GM12873 (cell line): Measurements from ENCODE around the gene CCDC15.

Experiments used
- TF ChIP-seq, protein P1 (sequence below): IDR thresholded peaks from 2 replicates; pipeline ENCODE4 v1.5.1; 2012; ENCODE audit warnings: low read depth, mild to moderate bottlenecking, moderate library complexity, low read length, control low read depth; ENCODE audit not compliant: insufficient read depth; ENCODE audit errors: missing control alignments

The CCDC15 gene

GRCh38 chr11:125081098-125081798 lies 127.2 kb downstream of the CCDC15 start:
- TF ChIP-seq, protein P1, sequence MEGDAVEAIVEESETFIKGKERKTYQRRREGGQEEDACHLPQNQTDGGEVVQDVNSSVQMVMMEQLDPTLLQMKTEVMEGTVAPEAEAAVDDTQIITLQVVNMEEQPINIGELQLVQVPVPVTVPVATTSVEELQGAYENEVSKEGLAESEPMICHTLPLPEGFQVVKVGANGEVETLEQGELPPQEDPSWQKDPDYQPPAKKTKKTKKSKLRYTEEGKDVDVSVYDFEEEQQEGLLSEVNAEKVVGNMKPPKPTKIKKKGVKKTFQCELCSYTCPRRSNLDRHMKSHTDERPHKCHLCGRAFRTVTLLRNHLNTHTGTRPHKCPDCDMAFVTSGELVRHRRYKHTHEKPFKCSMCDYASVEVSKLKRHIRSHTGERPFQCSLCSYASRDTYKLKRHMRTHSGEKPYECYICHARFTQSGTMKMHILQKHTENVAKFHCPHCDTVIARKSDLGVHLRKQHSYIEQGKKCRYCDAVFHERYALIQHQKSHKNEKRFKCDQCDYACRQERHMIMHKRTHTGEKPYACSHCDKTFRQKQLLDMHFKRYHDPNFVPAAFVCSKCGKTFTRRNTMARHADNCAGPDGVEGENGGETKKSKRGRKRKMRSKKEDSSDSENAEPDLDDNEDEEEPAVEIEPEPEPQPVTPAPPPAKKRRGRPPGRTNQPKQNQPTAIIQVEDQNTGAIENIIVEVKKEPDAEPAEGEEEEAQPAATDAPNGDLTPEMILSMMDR, result no peak

GRCh38 chr11:125082040-125082439 lies 128.0 kb downstream of the CCDC15 start:
- TF ChIP-seq, protein P1, result no peak

- TF ChIP-seq, protein P1, result no peak
Measured at GRCh38 chr11:125082611-125083311, 128.8 kb downstream of the CCDC15 start.

GRCh38 chr11:125083312-125084056 lies 129.5 kb downstream of the CCDC15 start:
- TF ChIP-seq, protein P1, result no peak

GRCh38 chr11:125084057-125084416 lies 130.0 kb downstream of the CCDC15 start:
- TF ChIP-seq, protein P1, result no peak

- TF ChIP-seq, protein P1, result no peak
Measured at GRCh38 chr11:125084761-125085231, 130.8 kb downstream of the CCDC15 start.
